Ovary (tissue), 9 donors: ENCODE measurements around the gene TES. TPM values are rescaled to one million over a fixed set of nuclear protein-coding genes. Genes with fewer than 3 reads are reported as not detected.

Source experiments
- DNase-seq, 5 donors: peaks; one replicate each; pipeline ENCODE4 v3.0.0-alpha.2; 2019 to 2020
- H3K27ac ChIP-seq, 2 donors: fragments of 200-600 bp; one replicate each; pipeline versions ENCODE4 v1.5.1 to v1.8.0; 2019 to 2022
- H3K27me3 ChIP-seq: fragments of 200-600 bp; one replicate; pipeline ENCODE4 v1.8.0; 2022
- H3K36me3 ChIP-seq: fragments of 200-600 bp; sonication (generic); one replicate; pipeline ENCODE4 v1.5.1; 2019
- H3K4me1 ChIP-seq: one replicate; pipeline ENCODE4 v1.8.1; 2013; ENCODE audit warnings: mild to moderate bottlenecking, moderate library complexity; ENCODE audit not compliant: insufficient read depth
- H3K4me3 ChIP-seq: fragments of 200-600 bp; sonication (generic); one replicate; pipeline ENCODE4 v1.5.1; 2017
- H3K9me3 ChIP-seq, 2 donors: fragments of 200-600 bp in 1 of 2; sonication (generic) in 1 of 2; one replicate each; pipeline versions ENCODE4 v1.5.1 to v1.8.1; 2013 to 2019; ENCODE audit warnings: mild to moderate bottlenecking in 1 of 2, moderate library complexity in 1 of 2
- CTCF ChIP-seq, 3 donors: fragments of 450-650 bp in 2 of 3; fragments of 200-600 bp in 1 of 3; IDR thresholded peaks; one replicate each; pipeline versions ENCODE4 v1.5.1 to v1.8.0; 2016 to 2022; ENCODE audit warnings: antibody characterized with exemption in 3 of 3, mild to moderate bottlenecking in 1 of 3
- EP300 ChIP-seq: sonication (generic); formaldehyde crosslinking; IDR thresholded peaks from one replicate; pipeline ENCODE4 v1.6.1; 2017; ENCODE audit warnings: antibody characterized with exemption
- POLR2A ChIP-seq: fragments of 450-650 bp; IDR thresholded peaks from one replicate; pipeline ENCODE4 v1.6.1; 2017; ENCODE audit warnings: antibody characterized with exemption, mild to moderate bottlenecking, moderate library complexity
- WGBS, 3 donors: extraction: QIAGEN DNeasy Blood & Tissue Kit in 1 of 3; methylation state at CpG; one replicate each; pipeline versions ENCODE4 v1.1.5 to v1.1.7; 2013 to 2017; 5-methylcytosine and 5-hydroxymethylcytosine counted together
- intact Hi-C, 4 donors: fragments of 100-400 bp; cut with DNase I; formaldehyde crosslinking; loops; one replicate each; pipeline versions ENCODE4 v1.11.0 to v1.15.1; 2022 to 2023
- polyA plus RNA-seq, 2 donors: library from polyadenylated mRNA; stranded (reverse); fragments of 200-250 nt in 1 of 2; fragments of 350-450 nt in 1 of 2; fragmentation: Illumina TruSeq in 1 of 2; extraction: RNeasy Lipid Tissue Mini Kit (QIAGEN cat#74804) in 1 of 2; gene quantifications; one replicate each; pipeline ENCODE4 v1.2.3, GENCODE V29; 2013 to 2014
- total RNA-seq, 7 donors: library from RNA; depleted of rRNA in 2 of 7; stranded (reverse); fragments of >200 nt in 2 of 7; fragmentation: NEBNext Ultra II Directional in 3 of 7; extraction: Animal tissue kit (Norgen Biotek cat#: 25700) in 3 of 7; gene quantifications; one replicate each; pipeline versions ENCODE4 v1.1.0 to v1.2.4, GENCODE V29; 2016 to 2023
- donor health status: DM: no; HTN: no; CAD: no; lungs with moderate emphysema.
- donor health status: DM: no; HTN: no; CAD: no.
- donor health status: Bipolar disorder and iron deficiency.
- donor health status: DM: yes; HTN: yes; CAD: no.
- donor health status: DM: no; HTN: no; CAD: no.
- donor health status: DM: yes; HTN: yes; CAD: no.

Gene TES
- total and polyA plus RNA-seq, 9 donors, result 6.0 to 65.0 (median 11.1) TPM

- Histone ChIP-seq H3K27me3 (no peaks in the 10 kb centered on the region), H3K36me3 (no peaks in the 10 kb centered on the region), H3K4me1 (no peaks in the 10 kb centered on the region), H3K27ac (no peak overlapping the region), H3K9me3 (no peaks in the 10 kb centered on the region), H3K4me3 (no peak overlapping the region)
- no peak for DNase-seq
- intact Hi-C loops, result no loop called here
- WGBS, 3 donors, result 91 to 94% (median 91%) methylated on average over 5 of the region's 5 CpGs
- TF ChIP-seq POLR2A (no peak), EP300 (no peak), CTCF (IDR thresholded peaks at IDR 0.05) (no peak)
Measured at GRCh38 chr7:116198748-116199410, 11.5 kb upstream of the TES start.

GRCh38 chr7:116200963-116201362, 9.4 kb upstream of the TES start:
- Histone ChIP-seq H3K9me3 (no peaks in the 10 kb centered on the region), H3K27me3 (no peaks in the 10 kb centered on the region), H3K27ac (no peak overlapping the region), H3K4me3 (no peak overlapping the region), H3K4me1 (no peaks in the 10 kb centered on the region), H3K36me3 (no peaks in the 10 kb centered on the region)
- intact Hi-C loops, result no loop called here
- WGBS, 3 donors, result 22 to 55% (median 26%) methylated on average over 1 of the region's 1 CpG
- TF ChIP-seq POLR2A (no peak), CTCF (IDR thresholded peaks at IDR 0.05) (no peak), EP300 (no peak)
- DNase-seq, result no peak

- H3K27me3 ChIP-seq, result no peaks in the 10 kb centered on the region
- no peak for DNase-seq
- intact Hi-C loops, result no loop called here
- 91 to 100% (median 92%) methylated on average over 1 of the region's 1 CpG for WGBS, 3 donors
- no peak overlapping the region for H3K27ac ChIP-seq
- no peaks in the 10 kb centered on the region for H3K4me1 ChIP-seq
- no peak overlapping the region for H3K4me3 ChIP-seq
- H3K9me3 ChIP-seq, result no peaks in the 10 kb centered on the region
- no peaks in the 10 kb centered on the region for H3K36me3 ChIP-seq
- no peak for TF ChIP-seq POLR2A
- no peak for TF ChIP-seq CTCF (IDR thresholded peaks at IDR 0.05)
- TF ChIP-seq EP300, result no peak
Measured at GRCh38 chr7:116206141-116206540, 4.2 kb upstream of the TES start.

- Histone ChIP-seq H3K4me1 (no peaks in the 10 kb centered on the region), H3K9me3 (no peaks in the 10 kb centered on the region), H3K27me3 (no peaks in the 10 kb centered on the region), H3K27ac (no peak overlapping the region), H3K4me3 (no peak overlapping the region), H3K36me3 (no peaks in the 10 kb centered on the region)
- intact Hi-C loops, result no loop called here
- DNase-seq, result no peak
- WGBS, 3 donors, result 64 to 96% (median 77%) methylated on average over 1 of the region's 1 CpG
- TF ChIP-seq CTCF (IDR thresholded peaks at IDR 0.05) (no peak), EP300 (no peak), POLR2A (no peak)
Measured at GRCh38 chr7:116208919-116209318, 1.4 kb upstream of the TES start.
